Naive thymus-derived CD4-positive, alpha-beta T cell (primary cell): ENCODE measurements around the gene PLEKHA7. TPM values are rescaled to one million over a fixed set of nuclear protein-coding genes. Genes with fewer than 3 reads are reported as not detected.

Experiments
- ATAC-seq: fragments of 150-1000 bp; cut with Tn5 transposase; 2 replicates; pipeline ENCODE4 v1.10.0; 2021; ENCODE audit warnings: mild to moderate bottlenecking, moderate library complexity
- CTCF ChIA-PET: fragments of 350-600 bp; sonication (Branson Sonifier 250); formaldehyde crosslinking; loops from one replicate; lab custom pipeline; 2021; ENCODE audit warnings: antibody characterized with exemption; lab: Charles Lee
- POLR2A ChIA-PET: fragments of 350-600 bp; sonication (Branson Sonifier 250); formaldehyde crosslinking; loops from one replicate; lab custom pipeline; 2021; ENCODE audit warnings: antibody characterized with exemption, inconsistent platforms; lab: Charles Lee
- DNase-seq, 9 donors: peaks; one replicate each; pipeline versions ENCODE4 v3.0.0 to v3.0.0-alpha.2; 2020 to 2022; ENCODE audit warnings: mixed read lengths in 1 of 9
- H3K27ac ChIP-seq: one replicate; pipeline ENCODE4 v1.7.0; 2013; ENCODE audit warnings: mild to moderate bottlenecking, low read depth, low read length, moderate library complexity
- H3K27me3 ChIP-seq, 2 donors: one replicate each; pipeline ENCODE4 v1.7.0; 2013; ENCODE audit warnings: low read length in 2 of 2, mild to moderate bottlenecking in 2 of 2, moderate library complexity in 2 of 2; ENCODE audit not compliant: control insufficient read depth in 2 of 2, insufficient read depth in 2 of 2
- H3K36me3 ChIP-seq, 3 experiments: 1 replicate in 2 of 3; 2 replicates in 1 of 3; pipeline ENCODE4 v1.7.0; 2013; ENCODE audit warnings: low read length in 3 of 3, mild to moderate bottlenecking in 3 of 3, moderate library complexity in 1 of 3; ENCODE audit not compliant: insufficient read depth in 3 of 3, control insufficient read depth in 2 of 3
- H3K4me1 ChIP-seq, 2 donors: one replicate each; pipeline ENCODE4 v1.7.0; 2013; ENCODE audit warnings: low read length in 2 of 2, mild to moderate bottlenecking in 2 of 2, moderate library complexity in 1 of 2; ENCODE audit not compliant: control insufficient read depth in 2 of 2, insufficient read depth in 2 of 2
- H3K4me3 ChIP-seq: 2 replicates; pipeline ENCODE4 v1.7.0; 2013; ENCODE audit warnings: mild to moderate bottlenecking, low read length
- H3K9me3 ChIP-seq, 3 experiments: 1 replicate in 2 of 3; 2 replicates in 1 of 3; pipeline ENCODE4 v1.7.0; 2013; ENCODE audit warnings: low read length in 3 of 3; ENCODE audit not compliant: control insufficient read depth in 2 of 3
- H3K27ac Mint-ChIP-seq, 9 donors: one replicate each; pipeline ENCODE4 v1.8.0; 2020 to 2022; ENCODE audit warnings: mixed read lengths in 9 of 9, mild to moderate bottlenecking in 8 of 9, moderate library complexity in 5 of 9, inconsistent platforms in 2 of 9
- H3K27me3 Mint-ChIP-seq, 5 donors: one replicate each; pipeline ENCODE4 v1.8.0; 2021 to 2022; ENCODE audit warnings: mixed read lengths in 5 of 5, mild to moderate bottlenecking in 1 of 5
- H3K36me3 Mint-ChIP-seq, 5 donors: one replicate each; pipeline ENCODE4 v1.8.0; 2020 to 2022; ENCODE audit warnings: mixed read lengths in 5 of 5, mild to moderate bottlenecking in 3 of 5, inconsistent platforms in 1 of 5
- H3K4me1 Mint-ChIP-seq, 7 donors: one replicate each; pipeline ENCODE4 v1.8.0; 2020 to 2022; ENCODE audit warnings: mixed read lengths in 7 of 7, mild to moderate bottlenecking in 3 of 7, inconsistent platforms in 1 of 7
- H3K4me3 Mint-ChIP-seq, 10 donors: one replicate each; pipeline ENCODE4 v1.8.0; 2020 to 2022; ENCODE audit warnings: mild to moderate bottlenecking in 10 of 10, mixed read lengths in 10 of 10, moderate library complexity in 6 of 10, inconsistent platforms in 2 of 10
- H3K9me3 Mint-ChIP-seq, 11 donors: one replicate each; pipeline ENCODE4 v1.8.0; 2020 to 2022; ENCODE audit warnings: mixed read lengths in 11 of 11, mild to moderate bottlenecking in 4 of 11, inconsistent platforms in 1 of 11, moderate library complexity in 1 of 11
- intact Hi-C, 2 donors: fragments of 100-400 bp; cut with micrococcal nuclease; formaldehyde crosslinking; loops; one replicate each; pipeline ENCODE4 v1.15.1; 2023
- polyA plus RNA-seq, 2 donors: library from polyadenylated mRNA; unstranded; fragments of 300-500 nt; fragmentation: Illumina TruSeq; gene quantifications; one replicate each; pipeline ENCODE4 v1.2.3, GENCODE V29; 2021
- total RNA-seq, 6 experiments: library from RNA in 5 of 6; stranded (reverse) in 5 of 6; gene quantifications; 1 replicate in 5 of 6; 2 replicates in 1 of 6; pipeline ENCODE4 v1.2.3 and lab custom pipeline; 2021 to 2026

PLEKHA7 gene
- total and polyA plus RNA-seq, 7 experiments from 2014 or later, result 0.84 to 4.8 (median 2.4) TPM

GRCh38 chr11:16799890-16800289 is 214.3 kb downstream of the PLEKHA7 start:
- ChIA-PET POLR2A (no interaction called here), CTCF (no interaction called here)
- no peak overlapping the region for H3K27ac ChIP-seq
- intact Hi-C loops, result no loop called here
- H3K36me3 ChIP-seq, result no peaks in the 10 kb centered on the region
- Mint-ChIP-seq H3K4me1 (peaks cover 0 to 22% (median 4%) of the 10 kb centered on the region in 7 donors), H3K36me3 (no peaks in the 10 kb centered on the region), H3K27me3 (no peaks in the 10 kb centered on the region), H3K4me3 (no peak overlapping the region), H3K9me3 (no peaks in the 10 kb centered on the region), H3K27ac (no peak overlapping the region)
- ATAC-seq (no peak), DNase-seq (no peak)
- no peaks in the 10 kb centered on the region for H3K4me1 ChIP-seq
- no peaks in the 10 kb centered on the region for H3K9me3 ChIP-seq
- H3K4me3 ChIP-seq, result no peak overlapping the region
- no peaks in the 10 kb centered on the region for H3K27me3 ChIP-seq

GRCh38 chr11:16799221-16799620 is 215.0 kb downstream of the PLEKHA7 start:
- no peaks in the 10 kb centered on the region for H3K36me3 ChIP-seq
- CTCF ChIA-PET, result no interaction called here
- POLR2A ChIA-PET, result no interaction called here
- Mint-ChIP-seq H3K4me3 (no peak overlapping the region), H3K27me3 (no peaks in the 10 kb centered on the region), H3K36me3 (peaks cover 0 to under 1% (median 0%) of the 10 kb centered on the region in 5 donors), H3K9me3 (no peaks in the 10 kb centered on the region), H3K4me1 (peaks cover 0 to 24% (median 6%) of the 10 kb centered on the region in 7 donors), H3K27ac (no peak overlapping the region)
- H3K9me3 ChIP-seq, result no peaks in the 10 kb centered on the region
- H3K4me1 ChIP-seq, result no peaks in the 10 kb centered on the region
- no peak overlapping the region for H3K4me3 ChIP-seq
- no peak overlapping the region for H3K27ac ChIP-seq
- H3K27me3 ChIP-seq, result no peaks in the 10 kb centered on the region
- intact Hi-C loops, result no loop called here
- ATAC-seq (no peak), DNase-seq (no peak)

GRCh38 chr11:16797776-16798175 is 216.4 kb downstream of the PLEKHA7 start:
- no peaks in the 10 kb centered on the region for H3K4me1 ChIP-seq
- no peaks in the 10 kb centered on the region for H3K36me3 ChIP-seq
- H3K9me3 ChIP-seq, result no peaks in the 10 kb centered on the region
- intact Hi-C loops, result no loop called here
- H3K9me3 Mint-ChIP-seq, result no peaks in the 10 kb centered on the region
- H3K27ac ChIP-seq, result no peak overlapping the region
- H3K4me3 ChIP-seq, result no peak overlapping the region
- ChIA-PET CTCF (no interaction called here), POLR2A (no interaction called here)
- no peaks in the 10 kb centered on the region for H3K27me3 ChIP-seq
- DNase-seq, result no peak
- no peak for ATAC-seq
- no peak overlapping the region for H3K4me3 Mint-ChIP-seq
- H3K4me1 Mint-ChIP-seq, result peaks cover 0 to 24% (median 6%) of the 10 kb centered on the region in 7 donors
- no peaks in the 10 kb centered on the region for H3K27me3 Mint-ChIP-seq
- peaks cover 0 to 4% (median 0%) of the 10 kb centered on the region in 5 donors for H3K36me3 Mint-ChIP-seq
- H3K27ac Mint-ChIP-seq, result no peak overlapping the region

GRCh38 chr11:16796311-16796710 is 217.9 kb downstream of the PLEKHA7 start:
- ChIA-PET CTCF (no interaction called here), POLR2A (no interaction called here)
- Mint-ChIP-seq H3K27me3 (no peaks in the 10 kb centered on the region), H3K9me3 (no peaks in the 10 kb centered on the region), H3K4me1 (peaks cover 0 to 31% (median 6%) of the 10 kb centered on the region in 7 donors), H3K27ac (no peak overlapping the region), H3K36me3 (peaks cover 0 to 4% (median 0%) of the 10 kb centered on the region in 5 donors), H3K4me3 (no peak overlapping the region)
- no peak overlapping the region for H3K4me3 ChIP-seq
- intact Hi-C loops, result no loop called here
- ATAC-seq (no peak), DNase-seq (no peak)
- H3K36me3 ChIP-seq, result no peaks in the 10 kb centered on the region
- no peaks in the 10 kb centered on the region for H3K4me1 ChIP-seq
- H3K27ac ChIP-seq, result no peak overlapping the region
- H3K9me3 ChIP-seq, result no peaks in the 10 kb centered on the region
- H3K27me3 ChIP-seq, result no peaks in the 10 kb centered on the region

- peak overlapping the region in 2 of 9 donors; percentile 14 to 25 for H3K27ac Mint-ChIP-seq
- peak overlapping the region in 2 of 10 donors; percentile 1 to 10 for H3K4me3 Mint-ChIP-seq
- Histone ChIP-seq H3K27ac (no peak overlapping the region), H3K4me3 (no peak overlapping the region), H3K9me3 (no peaks in the 10 kb centered on the region), H3K27me3 (no peaks in the 10 kb centered on the region), H3K4me1 (no peaks in the 10 kb centered on the region), H3K36me3 (no peaks in the 10 kb centered on the region)
- H3K9me3 Mint-ChIP-seq, result no peaks in the 10 kb centered on the region
- peaks cover 0 to 4% (median 0%) of the 10 kb centered on the region in 5 donors for H3K36me3 Mint-ChIP-seq
- H3K27me3 Mint-ChIP-seq, result no peaks in the 10 kb centered on the region
- ChIA-PET CTCF (interaction anchor here (0.7 kb wide), 1 partner anchor 193 kb away, joined by 3 read pairs; no protein-coding TSS in a partner anchor), POLR2A (no interaction called here)
- intact Hi-C loops, result no loop called here
- peak in 1 of 9 donors; percentile 4 for DNase-seq
- peaks cover 0 to 27% (median 6%) of the 10 kb centered on the region in 7 donors for H3K4me1 Mint-ChIP-seq
- ATAC-seq, result peak; percentile 63
Measured at GRCh38 chr11:16795146-16795545, 219.1 kb downstream of the PLEKHA7 start.

- Histone ChIP-seq H3K27me3 (no peaks in the 10 kb centered on the region), H3K27ac (no peak overlapping the region), H3K36me3 (no peaks in the 10 kb centered on the region), H3K4me3 (no peak overlapping the region), H3K4me1 (no peaks in the 10 kb centered on the region), H3K9me3 (no peaks in the 10 kb centered on the region)
- H3K4me1 Mint-ChIP-seq, result peaks cover 0 to 23% (median 6%) of the 10 kb centered on the region in 7 donors
- no peaks in the 10 kb centered on the region for H3K27me3 Mint-ChIP-seq
- ChIA-PET CTCF (interaction anchor here (0.7 kb wide), 1 partner anchor 194 kb away, joined by 3 read pairs; no protein-coding TSS in a partner anchor), POLR2A (no interaction called here)
- peaks cover 0 to 4% (median 0%) of the 10 kb centered on the region in 5 donors for H3K36me3 Mint-ChIP-seq
- DNase-seq (no peak), ATAC-seq (no peak)
- H3K9me3 Mint-ChIP-seq, result no peaks in the 10 kb centered on the region
- H3K4me3 Mint-ChIP-seq, result no peak overlapping the region
- intact Hi-C loops, result no loop called here
- H3K27ac Mint-ChIP-seq, result peak overlapping the region in 1 of 9 donors; percentile 41
Measured at GRCh38 chr11:16794047-16794818, 220.0 kb downstream of the PLEKHA7 start.

- no peak overlapping the region for H3K4me3 ChIP-seq
- Mint-ChIP-seq H3K9me3 (no peaks in the 10 kb centered on the region), H3K4me1 (peaks cover 0 to 21% (median 6%) of the 10 kb centered on the region in 7 donors), H3K36me3 (peaks cover 0 to 4% (median 0%) of the 10 kb centered on the region in 5 donors), H3K4me3 (no peak overlapping the region), H3K27ac (no peak overlapping the region), H3K27me3 (no peaks in the 10 kb centered on the region)
- DNase-seq (no peak), ATAC-seq (no peak)
- no peaks in the 10 kb centered on the region for H3K4me1 ChIP-seq
- intact Hi-C loops, result no loop called here
- H3K9me3 ChIP-seq, result no peaks in the 10 kb centered on the region
- no peaks in the 10 kb centered on the region for H3K27me3 ChIP-seq
- H3K36me3 ChIP-seq, result no peaks in the 10 kb centered on the region
- ChIA-PET CTCF (no interaction called here), POLR2A (no interaction called here)
- H3K27ac ChIP-seq, result no peak overlapping the region
Measured at GRCh38 chr11:16793511-16793910, 220.7 kb downstream of the PLEKHA7 start.
